ENCODE measurements around the gene TRIP11.
"Not testable (repeated sequence)": the region's sequence is repeated elsewhere in the genome, so short reads cannot be mapped to it uniquely, and the experiment has no call there.

TRIP11 gene
- 133 to 143 reads per million in 2 donors for total RNA-seq

- DNase-seq, result peak; percentile 94
These were observed at the start of gene TRIP11 for GRCh38 chr14:92039719-92040430. Gene TRIP11 (minus strand): TSS chr14:92040059. CDS start chr14:92039685, 374 bp downstream.

GRCh38 chr14:92088494-92088893 lies 48.6 kb upstream of the TRIP11 start:
- DNase-seq, result no peak

- DNase-seq, result no peak
These were observed 34.7 kb upstream of the TRIP11 start for GRCh38 chr14:92074555-92074954.

- no peak for DNase-seq
These were observed 18.4 kb upstream of the TRIP11 start for GRCh38 chr14:92058006-92058917.

GRCh38 chr14:92049781-92050180 lies 9.9 kb upstream of the TRIP11 start:
- no peak for DNase-seq

- DNase-seq, result not testable (repeated sequence)
These were observed 9.4 kb upstream of the TRIP11 start for GRCh38 chr14:92049221-92049620.

GRCh38 chr14:92045904-92046303 lies 6.0 kb upstream of the TRIP11 start:
- not testable (repeated sequence) for DNase-seq

- not testable (repeated sequence) for DNase-seq
These were observed 1.9 kb upstream of the TRIP11 start for GRCh38 chr14:92041766-92042165.

GRCh38 chr14:92041203-92041602 lies 1.3 kb upstream of the TRIP11 start:
- no peak for DNase-seq

GRCh38 chr14:92040431-92041051 lies 682 bp upstream of the TRIP11 start:
- DNase-seq, result no peak

GRCh38 chr14:92039063-92039718 lies 668 bp downstream of the TRIP11 start:
- DNase-seq, result no peak

- no peak for DNase-seq
These were observed 1.9 kb downstream of the TRIP11 start for GRCh38 chr14:92037989-92038388.

- no peak for DNase-seq
These were observed 4.0 kb downstream of the TRIP11 start for GRCh38 chr14:92035890-92036289.

- DNase-seq, result no peak
These were observed 5.8 kb downstream of the TRIP11 start for GRCh38 chr14:92033906-92034687.

GRCh38 chr14:92033433-92033832 lies 6.4 kb downstream of the TRIP11 start:
- DNase-seq, result no peak

GRCh38 chr14:92026548-92027190 lies 13.2 kb downstream of the TRIP11 start:
- DNase-seq, result no peak

- no peak for DNase-seq
These were observed 17.8 kb downstream of the TRIP11 start for GRCh38 chr14:92022036-92022435.

GRCh38 chr14:92021523-92021922 lies 18.3 kb downstream of the TRIP11 start:
- DNase-seq, result no peak

- DNase-seq, result no peak
These were observed 25.8 kb downstream of the TRIP11 start for GRCh38 chr14:92014040-92014439.

GRCh38 chr14:92012121-92012748 lies 27.6 kb downstream of the TRIP11 start:
- DNase-seq, result no peak

GRCh38 chr14:92010644-92011043 lies 29.2 kb downstream of the TRIP11 start:
- no peak for DNase-seq

Measured in activated gamma-delta T cell (primary cell).